Neural cell (in vitro differentiated cells): Measurements from ENCODE around the gene ADCY5. TPM values are rescaled to one million over a fixed set of nuclear protein-coding genes. Genes with fewer than 3 reads are reported as not detected.

Source experiments
- H2AFZ ChIP-seq: fragments of 200-600, 300-800 bp; sonication (generic), shearing (Covaris generic); 2 replicates; pipeline ENCODE4 v1.6.0; 2014; ENCODE audit warnings: low read depth, mild to moderate bottlenecking, antibody characterized with exemption, low read length, moderate library complexity
- H3F3A ChIP-seq: fragments of 200-600 bp; shearing (Covaris generic); 2 replicates; pipeline ENCODE4 v1.6.1; 2016; ENCODE audit warnings: mild to moderate bottlenecking, moderate library complexity, mixed read lengths, antibody characterized with exemption, low read length; ENCODE audit not compliant: insufficient read depth, poor library complexity, severe bottlenecking
- H3K27ac ChIP-seq: fragments of 200-600, 300-800 bp; sonication (generic), shearing (Covaris generic); 2 replicates; pipeline ENCODE4 v1.5.1; 2014; ENCODE audit warnings: mild to moderate bottlenecking, low read length, moderate library complexity
- H3K27me3 ChIP-seq: fragments of 300-800, 200-600 bp; sonication (generic), shearing (Covaris generic); 2 replicates; pipeline ENCODE4 v1.6.0; 2014; ENCODE audit warnings: mild to moderate bottlenecking, low read depth, low read length, moderate library complexity; ENCODE audit not compliant: insufficient read depth
- H3K36me3 ChIP-seq: fragments of 300-800, 200-600 bp; sonication (generic), shearing (Covaris generic); 2 replicates; pipeline ENCODE4 v1.5.1; 2014; ENCODE audit warnings: mild to moderate bottlenecking, antibody characterized with exemption, low read length, moderate library complexity; ENCODE audit not compliant: insufficient read depth
- H3K4me2 ChIP-seq: fragments of 300-800, 200-600 bp; sonication (generic), shearing (Covaris generic); 2 replicates; pipeline ENCODE4 v1.6.0; 2014; ENCODE audit warnings: mild to moderate bottlenecking, low read length
- H3K4me3 ChIP-seq: fragments of 300-800, 200-600 bp; sonication (generic), shearing (Covaris generic); 2 replicates; pipeline ENCODE4 v1.5.1; 2014; ENCODE audit warnings: mild to moderate bottlenecking, low read length, moderate library complexity
- H3K79me2 ChIP-seq: fragments of 200-600 bp; shearing (Covaris generic); replicated peaks from 2 replicates; pipeline ENCODE4 v1.6.0; 2014; ENCODE audit warnings: mild to moderate bottlenecking, low read length, moderate library complexity; ENCODE audit not compliant: insufficient read depth
- H3K9ac ChIP-seq: fragments of 300-800, 200-600 bp; sonication (generic), shearing (Covaris generic); 2 replicates; pipeline ENCODE4 v1.6.1; 2016; ENCODE audit warnings: mild to moderate bottlenecking, low read length, mixed read lengths
- H3K9me2 ChIP-seq: fragments of 200-600 bp; shearing (Covaris generic); 2 replicates; pipeline ENCODE4 v1.6.1; 2016; ENCODE audit warnings: mild to moderate bottlenecking, low read length, mixed read lengths; ENCODE audit not compliant: insufficient read depth
- H3K9me3 ChIP-seq: fragments of 200-600, 300-800 bp; sonication (generic), shearing (Covaris generic); 2 replicates; pipeline ENCODE4 v1.6.1; 2016; ENCODE audit warnings: mild to moderate bottlenecking, mixed run types, low read length, moderate library complexity, mixed read lengths
- H4K20me1 ChIP-seq: fragments of 200-600 bp; shearing (Covaris generic); 2 replicates; pipeline ENCODE4 v1.6.1; 2016; ENCODE audit warnings: mild to moderate bottlenecking, mixed run types; ENCODE audit not compliant: insufficient read depth
- CTCF ChIP-seq: fragments of 450-650 bp; IDR thresholded peaks from 2 replicates; pipeline ENCODE4 v1.5.1; 2014; ENCODE audit warnings: antibody characterized with exemption, mild to moderate bottlenecking, moderate library complexity; ENCODE audit not compliant: poor library complexity, severe bottlenecking
- EP300 ChIP-seq: fragments of 450-650 bp; conservative IDR thresholded peaks from 2 replicates; pipeline ENCODE4 v1.6.1; 2014; ENCODE audit warnings: antibody characterized with exemption, mild to moderate bottlenecking, moderate library complexity; ENCODE audit not compliant: poor library complexity, severe bottlenecking
- EZH2 ChIP-seq: fragments of 200-600, 300-800 bp; shearing (Covaris generic), sonication (generic); IDR thresholded peaks from 2 replicates; pipeline ENCODE4 v1.6.1; 2014; ENCODE audit warnings: antibody characterized with exemption, low read length, borderline replicate concordance, mild to moderate bottlenecking; ENCODE audit not compliant: insufficient read depth, poor library complexity, severe bottlenecking
- MXI1 ChIP-seq: fragments of 450-650 bp; conservative IDR thresholded peaks from 2 replicates; pipeline ENCODE4 v1.6.1; 2014; ENCODE audit warnings: antibody characterized with exemption, mild to moderate bottlenecking; ENCODE audit not compliant: poor library complexity, severe bottlenecking
- POLR2AphosphoS5 ChIP-seq: IDR thresholded peaks from 2 replicates; pipeline ENCODE4 v1.6.1; 2012
- RAD21 ChIP-seq: fragments of 450-650 bp; conservative IDR thresholded peaks from 2 replicates; pipeline ENCODE4 v1.6.1; 2014; ENCODE audit warnings: antibody characterized with exemption, mild to moderate bottlenecking, moderate library complexity
- REST ChIP-seq: IDR thresholded peaks from 2 replicates; pipeline ENCODE4 v1.6.1; 2012; ENCODE audit warnings: borderline replicate concordance
- SMC3 ChIP-seq: fragments of 450-650 bp; conservative IDR thresholded peaks from 2 replicates; pipeline ENCODE4 v1.6.1; 2014; ENCODE audit warnings: antibody characterized with exemption, mild to moderate bottlenecking, moderate library complexity; ENCODE audit not compliant: poor library complexity
- TAF1 ChIP-seq: IDR thresholded peaks from 2 replicates; pipeline ENCODE4 v1.6.1; 2012; ENCODE audit warnings: low read depth
- polyA plus RNA-seq: library from polyadenylated mRNA; depleted of rRNA; stranded (reverse); fragments of >200 nt; gene quantifications from 2 replicates; pipeline ENCODE4 v1.2.3, GENCODE V29; 2014

Gene ADCY5
- polyA plus RNA-seq, 1 donor from 2014 or later, result 7.7 TPM

GRCh38 chr3:123314359-123315270 lies 134.3 kb downstream of the ADCY5 start:
- Histone ChIP-seq H3K9me2 (no peaks in the 10 kb centered on the region), H3K36me3 (no peaks in the 10 kb centered on the region), H3K79me2 (no peaks in the 10 kb centered on the region), H3K9me3 (no peaks in the 10 kb centered on the region), H3K4me3 (no peak overlapping the region), H3K27ac (no peak overlapping the region), H3K4me2 (no peak overlapping the region), H4K20me1 (no peaks in the 10 kb centered on the region), H2AFZ (no peak overlapping the region), H3K9ac (no peak overlapping the region), H3K27me3 (no peaks in the 10 kb centered on the region), H3F3A (no peaks in the 10 kb centered on the region)
- no peak for TF ChIP-seq EP300
- no peak for TF ChIP-seq MXI1
- no peak for TF ChIP-seq SMC3
- no peak for TF ChIP-seq TAF1
- TF ChIP-seq CTCF, result no peak
- TF ChIP-seq POLR2AphosphoS5, result no peak
- no peak for TF ChIP-seq EZH2
- TF ChIP-seq REST, result no peak
- no peak for TF ChIP-seq RAD21

GRCh38 chr3:123313889-123314288 lies 135.0 kb downstream of the ADCY5 start:
- Histone ChIP-seq H3K27ac (no peak overlapping the region), H3F3A (no peaks in the 10 kb centered on the region), H3K9me3 (no peaks in the 10 kb centered on the region), H3K27me3 (no peaks in the 10 kb centered on the region), H3K4me2 (no peak overlapping the region), H4K20me1 (no peaks in the 10 kb centered on the region), H3K4me3 (no peak overlapping the region), H3K9me2 (no peaks in the 10 kb centered on the region), H3K9ac (no peak overlapping the region), H3K36me3 (no peaks in the 10 kb centered on the region), H2AFZ (no peak overlapping the region), H3K79me2 (no peaks in the 10 kb centered on the region)
- no peak for TF ChIP-seq REST
- no peak for TF ChIP-seq MXI1
- no peak for TF ChIP-seq TAF1
- no peak for TF ChIP-seq EZH2
- TF ChIP-seq CTCF, result no peak
- TF ChIP-seq EP300, result no peak
- TF ChIP-seq SMC3, result no peak
- no peak for TF ChIP-seq RAD21
- TF ChIP-seq POLR2AphosphoS5, result no peak
